HepG2 (cell line): Measurements from ENCODE around the gene C6orf132. TPM values are rescaled to one million over a fixed set of nuclear protein-coding genes. Genes with fewer than 3 reads are reported as not detected.

Experiments
- CBX1 ChIP-seq: IDR thresholded peaks from one replicate; pipeline ENCODE4 v1.6.1; 2016; ENCODE audit warnings: antibody characterized with exemption, low read depth
- CENPX ChIP-seq: sonication (generic); formaldehyde crosslinking; IDR thresholded peaks from 2 replicates; pipeline ENCODE4 v1.9.0; 2021; ENCODE audit warnings: mild to moderate bottlenecking, missing genetic modification reagents, moderate library complexity
- DRAP1 ChIP-seq: IDR thresholded peaks from 2 replicates; pipeline ENCODE4 v1.6.1; 2016; ENCODE audit warnings: missing genetic modification reagents, missing compliant biosample characterization
- EEA1 ChIP-seq: sonication (generic); formaldehyde crosslinking; IDR thresholded peaks from 2 replicates; pipeline ENCODE4 v1.5.1; 2020; ENCODE audit warnings: mild to moderate bottlenecking, missing genetic modification reagents, borderline replicate concordance
- ESRRA ChIP-seq: sonication (generic); formaldehyde crosslinking; IDR thresholded peaks from 2 replicates; pipeline ENCODE4 v1.5.1; 2020; ENCODE audit warnings: mild to moderate bottlenecking, low read depth, missing genetic modification reagents
- GABPA ChIP-seq, 2 experiments: IDR thresholded peaks; 2 replicates each; pipeline ENCODE4 v1.6.1; 2011 to 2016; ENCODE audit warnings: low read depth in 2 of 2, low read length in 1 of 2, missing biosample characterization in 1 of 2, missing genetic modification characterization in 1 of 2
- HIC2 ChIP-seq: sonication (generic); formaldehyde crosslinking; IDR thresholded peaks from 2 replicates; pipeline ENCODE4 v1.9.0; 2022; ENCODE audit warnings: low read depth, missing genetic modification reagents
- NR1H2 ChIP-seq: sonication (generic); formaldehyde crosslinking; IDR thresholded peaks from 2 replicates; pipeline ENCODE4 v1.8.1; 2022; ENCODE audit warnings: low read depth, missing genetic modification reagents, borderline replicate concordance
- PPARG ChIP-seq: conservative IDR thresholded peaks from 2 replicates; pipeline ENCODE4 v1.6.1; 2016; ENCODE audit warnings: missing biosample characterization, missing genetic modification reagents
- SMAD9 ChIP-seq: sonication (generic); formaldehyde crosslinking; IDR thresholded peaks from 2 replicates; pipeline ENCODE4 v1.5.1; 2020; ENCODE audit warnings: mild to moderate bottlenecking, missing genetic modification reagents
- TOPORS ChIP-seq: sonication (generic); formaldehyde crosslinking; IDR thresholded peaks from 2 replicates; pipeline ENCODE4 v1.8.0; 2023; ENCODE audit warnings: mild to moderate bottlenecking, missing genetic modification reagents
- ZFP36 ChIP-seq: fragments of 150-350 bp; IDR thresholded peaks from 2 replicates; pipeline ENCODE4 v1.6.1; 2018; ENCODE audit warnings: borderline replicate concordance, low read length, low read depth; ENCODE audit not compliant: partially characterized antibody
- ZKSCAN8 ChIP-seq: IDR thresholded peaks from 2 replicates; pipeline ENCODE4 v1.6.1; 2016; ENCODE audit warnings: borderline replicate concordance, missing genetic modification reagents, missing compliant biosample characterization
- ZNF136 ChIP-seq: sonication (generic); formaldehyde crosslinking; IDR thresholded peaks from 2 replicates; pipeline ENCODE4 v1.8.1; 2022; ENCODE audit warnings: low read depth, mild to moderate bottlenecking, moderate library complexity, missing genetic modification reagents
- ZNF251 ChIP-seq: sonication (generic); formaldehyde crosslinking; IDR thresholded peaks from 2 replicates; pipeline ENCODE4 v1.9.0; 2021; ENCODE audit warnings: mild to moderate bottlenecking, missing genetic modification reagents
- ZNF335 ChIP-seq: sonication (generic); formaldehyde crosslinking; IDR thresholded peaks from 2 replicates; pipeline ENCODE4 v1.4.0; 2020; ENCODE audit warnings: missing genetic modification reagents
- ZNF670 ChIP-seq: sonication (generic); formaldehyde crosslinking; IDR thresholded peaks from 2 replicates; pipeline ENCODE4 v1.8.0; 2022; ENCODE audit warnings: mild to moderate bottlenecking, missing genetic modification reagents, borderline replicate concordance
- polyA plus RNA-seq, 8 experiments: library from polyadenylated mRNA; depleted of rRNA in 3 of 8; stranded (reverse) in 7 of 8; unstranded in 1 of 8; fragments of >200 nt; fragmentation: Illumina TruSeq in 4 of 8; extraction: Trizol in 4 of 8; gene quantifications; 2 replicates each; pipeline versions ENCODE4 v1.2.1 to v1.2.3, GENCODE V29; 2011 to 2016; ENCODE audit warnings: low read depth in 4 of 8, missing spikeins in 1 of 8, mixed read lengths in 1 of 8; ENCODE audit not compliant: insufficient read depth in 1 of 8
- total RNA-seq, 5 experiments: library from RNA; depleted of rRNA; stranded (reverse); fragments of >200 nt; fragmentation: Illumina TruSeq; extraction: Trizol; gene quantifications; 2 replicates each; pipeline ENCODE4 v1.2.3, GENCODE V29; 2016; ENCODE audit warnings: low read depth in 1 of 5
- TF ChIP-seq, protein P1 (sequence below): IDR thresholded peaks from 2 replicates; pipeline ENCODE4 v1.6.1; 2016; ENCODE audit warnings: low read depth, control low read depth
- TF ChIP-seq, protein P2 (sequence below): IDR thresholded peaks from 2 replicates; pipeline ENCODE4 v1.6.1; 2016; ENCODE audit warnings: missing biosample characterization, missing genetic modification reagents, low read depth
- TF ChIP-seq, protein P3 (sequence below): sonication (generic); formaldehyde crosslinking; IDR thresholded peaks from 2 replicates; pipeline ENCODE4 v1.8.0; 2023; ENCODE audit warnings: mild to moderate bottlenecking, missing genetic modification reagents
- TF ChIP-seq, protein P4 (sequence below): sonication (generic); formaldehyde crosslinking; IDR thresholded peaks from 2 replicates; pipeline ENCODE4 v1.8.0; 2022; ENCODE audit warnings: missing genetic modification reagents, mild to moderate bottlenecking, borderline replicate concordance

C6orf132 gene
- total and polyA plus RNA-seq, 2 of the 13 experiments (the other 11 are each of a cell fraction or from before 2014, with no cell fraction given), result 0.78 to 3.0 TPM

GRCh38 chr6:42106112-42107023 is 36.1 kb downstream of the C6orf132 start (continued):
- TF ChIP-seq PPARG (CRISPR knock-in tag) (no peak), EEA1 (no peak), TOPORS (CRISPR knock-in tag) (no peak), CENPX (CRISPR knock-in tag) (no peak), CBX1 (no peak), GABPA (IDR thresholded peaks at IDR 0.05; ENCODE audit: low read depth, low read length) (no peak), GABPA (CRISPR knock-in tag; IDR thresholded peaks at IDR 0.05; ENCODE audit: low read depth) (no peak), ZNF335 (CRISPR knock-in tag) (no peak), ZNF251 (CRISPR knock-in tag) (no peak), ZNF136 (no peak), ESRRA (CRISPR knock-in tag) (no peak), NR1H2 (CRISPR knock-in tag) (no peak), HIC2 (CRISPR knock-in tag) (0 out of 2 replicates have a peak, but pooled peaks have one; percentile 57), ZNF670 (no peak), SMAD9 (no peak), ZKSCAN8 (CRISPR knock-in tag) (no peak), ZFP36 (no peak), DRAP1 (0 out of 2 replicates have a peak, but pooled peaks have one; percentile 26)
- TF ChIP-seq, protein P1, sequence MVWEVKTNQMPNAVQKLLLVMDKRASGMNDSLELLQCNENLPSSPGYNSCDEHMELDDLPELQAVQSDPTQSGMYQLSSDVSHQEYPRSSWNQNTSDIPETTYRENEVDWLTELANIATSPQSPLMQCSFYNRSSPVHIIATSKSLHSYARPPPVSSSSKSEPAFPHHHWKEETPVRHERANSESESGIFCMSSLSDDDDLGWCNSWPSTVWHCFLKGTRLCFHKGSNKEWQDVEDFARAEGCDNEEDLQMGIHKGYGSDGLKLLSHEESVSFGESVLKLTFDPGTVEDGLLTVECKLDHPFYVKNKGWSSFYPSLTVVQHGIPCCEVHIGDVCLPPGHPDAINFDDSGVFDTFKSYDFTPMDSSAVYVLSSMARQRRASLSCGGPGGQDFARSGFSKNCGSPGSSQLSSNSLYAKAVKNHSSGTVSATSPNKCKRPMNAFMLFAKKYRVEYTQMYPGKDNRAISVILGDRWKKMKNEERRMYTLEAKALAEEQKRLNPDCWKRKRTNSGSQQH (CRISPR knock-in tag), result 0 out of 2 replicates have a peak, but pooled peaks have one; percentile 53
- TF ChIP-seq, protein P2, sequence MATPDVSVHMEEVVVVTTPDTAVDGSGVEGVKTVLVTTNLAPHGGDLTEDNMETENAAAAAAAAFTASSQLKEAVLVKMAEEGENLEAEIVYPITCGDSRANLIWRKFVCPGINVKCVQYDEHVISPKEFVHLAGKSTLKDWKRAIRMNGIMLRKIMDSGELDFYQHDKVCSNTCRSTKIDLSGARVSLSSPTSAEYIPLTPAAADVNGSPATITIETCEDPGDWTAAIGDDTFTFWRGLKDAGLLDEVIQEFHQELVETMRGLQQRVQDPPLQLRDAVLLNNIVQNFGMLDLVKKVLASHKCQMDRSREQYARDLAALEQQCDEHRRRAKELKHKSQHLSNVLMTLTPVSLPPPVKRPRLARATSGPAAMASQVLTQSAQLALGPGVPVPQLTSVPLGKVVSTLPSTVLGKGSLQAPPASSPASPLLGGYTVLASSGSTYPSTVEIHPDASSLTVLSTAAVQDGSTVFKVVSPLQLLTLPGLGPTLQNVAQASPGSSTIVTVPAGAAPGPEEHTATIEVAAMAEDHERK (CRISPR knock-in tag), result no peak
- TF ChIP-seq, protein P3, sequence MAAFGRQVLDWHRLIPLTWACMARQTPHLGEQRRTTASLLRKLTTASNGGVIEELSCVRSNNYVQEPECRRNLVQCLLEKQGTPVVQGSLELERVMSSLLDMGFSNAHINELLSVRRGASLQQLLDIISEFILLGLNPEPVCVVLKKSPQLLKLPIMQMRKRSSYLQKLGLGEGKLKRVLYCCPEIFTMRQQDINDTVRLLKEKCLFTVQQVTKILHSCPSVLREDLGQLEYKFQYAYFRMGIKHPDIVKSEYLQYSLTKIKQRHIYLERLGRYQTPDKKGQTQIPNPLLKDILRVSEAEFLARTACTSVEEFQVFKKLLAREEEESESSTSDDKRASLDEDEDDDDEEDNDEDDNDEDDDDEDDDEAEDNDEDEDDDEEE, result no peak
- TF ChIP-seq, protein P4, sequence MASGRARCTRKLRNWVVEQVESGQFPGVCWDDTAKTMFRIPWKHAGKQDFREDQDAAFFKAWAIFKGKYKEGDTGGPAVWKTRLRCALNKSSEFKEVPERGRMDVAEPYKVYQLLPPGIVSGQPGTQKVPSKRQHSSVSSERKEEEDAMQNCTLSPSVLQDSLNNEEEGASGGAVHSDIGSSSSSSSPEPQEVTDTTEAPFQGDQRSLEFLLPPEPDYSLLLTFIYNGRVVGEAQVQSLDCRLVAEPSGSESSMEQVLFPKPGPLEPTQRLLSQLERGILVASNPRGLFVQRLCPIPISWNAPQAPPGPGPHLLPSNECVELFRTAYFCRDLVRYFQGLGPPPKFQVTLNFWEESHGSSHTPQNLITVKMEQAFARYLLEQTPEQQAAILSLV (CRISPR knock-in tag), result no peak
